GM12801 (cell line): ENCODE results near the gene TXK.

ENCODE experiments used
- CTCF ChIP-seq: IDR thresholded peaks from one replicate; pipeline ENCODE4 v1.5.1; 2011; ENCODE audit warnings: control low read depth; ENCODE audit not compliant: insufficient read length; ENCODE audit errors: extremely low read depth

TXK gene

GRCh38 chr4:48039561-48039960 is 94.5 kb downstream of the TXK start:
- TF ChIP-seq CTCF = no peak

- TF ChIP-seq CTCF = no peak
Observed at GRCh38 chr4:48038666-48039065, 95.4 kb downstream of the TXK start.

GRCh38 chr4:48037117-48037462 is 97.0 kb downstream of the TXK start:
- TF ChIP-seq CTCF = no peak

- no peak for TF ChIP-seq CTCF
Observed at GRCh38 chr4:48035952-48036351, 98.1 kb downstream of the TXK start.

- TF ChIP-seq CTCF = no peak
Observed at GRCh38 chr4:48033825-48034413, 100.1 kb downstream of the TXK start.

- no peak for TF ChIP-seq CTCF
Observed at GRCh38 chr4:48033412-48033811, 100.6 kb downstream of the TXK start.

- no peak for TF ChIP-seq CTCF
Observed at GRCh38 chr4:48032721-48033120, 101.3 kb downstream of the TXK start.
